ENCODE measurements around the gene THOC1. TPM values are rescaled to one million over a fixed set of nuclear protein-coding genes. Genes with fewer than 3 reads are reported as not detected.

The THOC1 gene
- total RNA-seq, 1 donor from 2014 or later: 10.2 TPM

DNA sequence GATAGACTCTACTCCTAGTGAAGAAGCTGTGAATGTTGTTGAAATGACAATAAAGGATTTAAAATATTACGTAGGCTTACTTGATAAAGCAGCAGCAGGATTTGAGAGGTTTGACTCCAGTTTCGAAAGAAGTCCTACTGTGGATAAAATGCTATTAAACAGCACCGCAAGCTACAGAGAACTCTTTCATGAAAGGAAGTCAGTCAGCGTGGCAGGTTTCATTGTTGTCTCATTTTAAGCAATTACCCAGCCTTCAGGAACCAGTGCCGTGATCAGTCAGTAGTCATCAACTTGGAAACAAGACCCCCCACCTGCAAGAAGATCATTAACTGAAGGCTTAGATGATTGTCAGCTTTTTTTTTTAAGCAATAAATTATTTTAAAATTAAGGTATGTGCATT is 95.5 kb downstream of the THOC1 start:
- H3K4me3 ChIP-seq: no peak overlapping the region
- no peak for TF ChIP-seq CTCF (IDR thresholded peaks at IDR 0.05; ENCODE audit: borderline replicate concordance)
- H3K9me3 ChIP-seq (replicated peaks): no peaks in the 10 kb centered on the region
- H3K4me1 ChIP-seq: no peaks in the 10 kb centered on the region
- no peak for DNase-seq
- peaks cover 42% of the 10 kb centered on the region for H3K36me3 ChIP-seq
- intact Hi-C loops (cut with micrococcal nuclease): no loop called here
- no peaks in the 10 kb centered on the region for H3K27me3 ChIP-seq (ENCODE audit: low read depth)
- no peak overlapping the region for H3K27ac ChIP-seq (replicated peaks)

Other genes starting within 250 kb of the THOC1 start
- not detected for gene TUBB8B, start 218.4 kb downstream of the THOC1 start, total RNA-seq
- 51.0 TPM for gene USP14, start 109.5 kb downstream of the THOC1 start, total RNA-seq
- 7.3 TPM for gene COLEC12, start 232.7 kb upstream of the THOC1 start, total RNA-seq

All from left ventricle myocardium inferior (tissue), 1 donor.